Nephron progenitor cell (in vitro differentiated cells): ENCODE results near the gene AMIGO2.

ENCODE experiments used
- DNase-seq: peaks from one replicate; pipeline ENCODE4 v3.0.0; 2021
- H3K27ac Mint-ChIP-seq: 2 replicates; pipeline ENCODE4 v1.8.0; 2021; ENCODE audit warnings: mild to moderate bottlenecking, moderate library complexity, mixed read lengths
- H3K27me3 Mint-ChIP-seq: 2 replicates; pipeline ENCODE4 v1.8.0; 2021; ENCODE audit warnings: mild to moderate bottlenecking, low read depth, mixed read lengths; ENCODE audit not compliant: poor library complexity
- H3K36me3 Mint-ChIP-seq: 2 replicates; pipeline ENCODE4 v1.8.0; 2021; ENCODE audit warnings: low read depth, mixed read lengths
- H3K4me1 Mint-ChIP-seq: 2 replicates; pipeline ENCODE4 v1.8.0; 2021; ENCODE audit warnings: mixed read lengths
- H3K4me3 Mint-ChIP-seq: 2 replicates; pipeline ENCODE4 v1.8.0; 2021; ENCODE audit warnings: mild to moderate bottlenecking, moderate library complexity, mixed read lengths
- H3K9me3 Mint-ChIP-seq: 2 replicates; pipeline ENCODE4 v1.8.0; 2021; ENCODE audit warnings: mild to moderate bottlenecking, moderate library complexity, mixed read lengths
- TF ChIP-seq, protein P1 (sequence below): fragments of 200-600 bp; sonication (generic); IDR thresholded peaks from 2 replicates; pipeline ENCODE4 v1.5.0; 2021; ENCODE audit warnings: antibody characterized with exemption

The AMIGO2 gene

GRCh38 chr12:47082283-47082682 is 2.5 kb upstream of the AMIGO2 start:
- Mint-ChIP-seq H3K36me3 (no peaks in the 10 kb centered on the region), H3K4me3 (no peak overlapping the region), H3K4me1 (peaks cover 39% of the 10 kb centered on the region), H3K27me3 (peaks cover 45% of the 10 kb centered on the region), H3K27ac (no peak overlapping the region), H3K9me3 (no peaks in the 10 kb centered on the region)
- DNase-seq: no peak
- TF ChIP-seq, protein P1, sequence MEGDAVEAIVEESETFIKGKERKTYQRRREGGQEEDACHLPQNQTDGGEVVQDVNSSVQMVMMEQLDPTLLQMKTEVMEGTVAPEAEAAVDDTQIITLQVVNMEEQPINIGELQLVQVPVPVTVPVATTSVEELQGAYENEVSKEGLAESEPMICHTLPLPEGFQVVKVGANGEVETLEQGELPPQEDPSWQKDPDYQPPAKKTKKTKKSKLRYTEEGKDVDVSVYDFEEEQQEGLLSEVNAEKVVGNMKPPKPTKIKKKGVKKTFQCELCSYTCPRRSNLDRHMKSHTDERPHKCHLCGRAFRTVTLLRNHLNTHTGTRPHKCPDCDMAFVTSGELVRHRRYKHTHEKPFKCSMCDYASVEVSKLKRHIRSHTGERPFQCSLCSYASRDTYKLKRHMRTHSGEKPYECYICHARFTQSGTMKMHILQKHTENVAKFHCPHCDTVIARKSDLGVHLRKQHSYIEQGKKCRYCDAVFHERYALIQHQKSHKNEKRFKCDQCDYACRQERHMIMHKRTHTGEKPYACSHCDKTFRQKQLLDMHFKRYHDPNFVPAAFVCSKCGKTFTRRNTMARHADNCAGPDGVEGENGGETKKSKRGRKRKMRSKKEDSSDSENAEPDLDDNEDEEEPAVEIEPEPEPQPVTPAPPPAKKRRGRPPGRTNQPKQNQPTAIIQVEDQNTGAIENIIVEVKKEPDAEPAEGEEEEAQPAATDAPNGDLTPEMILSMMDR: no peak

- peak; percentile 45 for DNase-seq
- H3K4me1 Mint-ChIP-seq: peaks cover 39% of the 10 kb centered on the region
These were observed 1.2 kb upstream of the AMIGO2 start for GRCh38 chr12:47080725-47081502.

GRCh38 chr12:47079981-47080724 is 394 bp upstream of the AMIGO2 start:
- peak overlapping the region; percentile 86 for H3K4me3 Mint-ChIP-seq
- peaks cover 32% of the 10 kb centered on the region for H3K4me1 Mint-ChIP-seq
- H3K27me3 Mint-ChIP-seq: peaks cover 49% of the 10 kb centered on the region
- TF ChIP-seq, protein P1: no peak
- H3K27ac Mint-ChIP-seq: no peak overlapping the region
- no peaks in the 10 kb centered on the region for H3K9me3 Mint-ChIP-seq
- no peak for DNase-seq
- no peaks in the 10 kb centered on the region for H3K36me3 Mint-ChIP-seq

More at GRCh38 chr12:47080725-47081502, 1.2 kb upstream of the AMIGO2 start:
- Mint-ChIP-seq H3K9me3 (no peaks in the 10 kb centered on the region), H3K36me3 (no peaks in the 10 kb centered on the region), H3K4me3 (peak overlapping the region; percentile 86), H3K27ac (no peak overlapping the region), H3K27me3 (peaks cover 49% of the 10 kb centered on the region)
- TF ChIP-seq, protein P1: no peak

- Mint-ChIP-seq H3K27me3 (peaks cover 48% of the 10 kb centered on the region), H3K4me1 (peaks cover 23% of the 10 kb centered on the region), H3K36me3 (no peaks in the 10 kb centered on the region), H3K27ac (no peak overlapping the region), H3K9me3 (no peaks in the 10 kb centered on the region), H3K4me3 (peak overlapping the region; percentile 87)
- peak; percentile 22 for DNase-seq
- TF ChIP-seq, protein P1: no peak
These were observed 859 bp downstream of the AMIGO2 start for GRCh38 chr12:47078733-47079467.

GRCh38 chr12:47078086-47078395 is 1.7 kb downstream of the AMIGO2 start:
- Mint-ChIP-seq H3K27ac (no peak overlapping the region), H3K9me3 (no peaks in the 10 kb centered on the region), H3K4me1 (peaks cover 18% of the 10 kb centered on the region), H3K36me3 (no peaks in the 10 kb centered on the region), H3K27me3 (peaks cover 42% of the 10 kb centered on the region), H3K4me3 (peak overlapping the region; percentile 41)
- DNase-seq: no peak
- TF ChIP-seq, protein P1: no peak
